GM12891 (cell line): ENCODE measurements around the gene MED12L.
"Not testable (repeated sequence)": the region's sequence is repeated elsewhere in the genome, so short reads cannot be mapped to it uniquely, and the experiment has no call there.

Source experiments
- POLR2A ChIP-seq: IDR thresholded peaks from 2 replicates; pipeline ENCODE4 v1.6.1; 2011; ENCODE audit warnings: low read depth, low read length, control low read depth
- POLR2AphosphoS5 ChIP-seq: IDR thresholded peaks from 2 replicates; pipeline ENCODE4 v1.6.1; 2011; ENCODE audit warnings: low read depth, low read length, control low read depth
- TAF1 ChIP-seq: IDR thresholded peaks from 2 replicates; pipeline ENCODE4 v1.6.1; 2011; ENCODE audit warnings: low read depth, low read length, control low read depth

DNA sequence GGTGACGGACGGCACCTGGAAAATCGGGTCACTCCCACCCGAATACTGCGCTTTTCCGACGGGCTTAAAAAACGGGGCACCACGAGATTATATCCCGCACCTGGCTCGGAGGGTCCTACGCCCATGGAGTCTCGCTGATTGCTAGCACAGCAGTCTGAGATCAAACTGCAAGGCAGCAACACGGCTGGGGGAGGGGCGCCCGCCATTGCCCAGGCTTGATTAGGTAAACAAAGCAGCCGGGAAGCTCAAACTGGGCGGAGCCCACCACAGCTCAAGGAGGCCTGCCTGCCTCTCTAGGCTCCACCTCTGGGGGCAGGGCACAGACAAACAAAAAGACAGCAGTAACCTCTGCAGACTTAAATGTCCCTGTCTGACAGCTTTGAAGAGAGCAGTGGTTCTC is 156.5 kb downstream of the MED12L start:
- not testable (repeated sequence) for TF ChIP-seq POLR2A, POLR2AphosphoS5, TAF1
